ENCODE results near the gene SPATA12. TPM values are rescaled to one million over a fixed set of nuclear protein-coding genes. Genes with fewer than 3 reads are reported as not detected.

Gene SPATA12
- total and polyA plus RNA-seq, 2 experiments from 2014 or later: 0.10 to 0.65 TPM

GRCh38 chr3:57046101-57046765 lies 14.2 kb upstream of the SPATA12 start:
- Histone ChIP-seq H3K4me3 (no peak overlapping the region), H3K4me1 (ENCODE audit: insufficient read depth) (no peaks in the 10 kb centered on the region), H3K79me2 (replicated peaks; ENCODE audit: insufficient read depth) (no peaks in the 10 kb centered on the region), H3K4me2 (no peak overlapping the region), H3K27me3 (ENCODE audit: insufficient read depth) (no peaks in the 10 kb centered on the region), H3K27ac (ENCODE audit: low read depth) (no peak overlapping the region), H3K9me2 (ENCODE audit: insufficient read depth) (peaks cover 15% of the 10 kb centered on the region; the same call in 1 of the 2 replicates), H4K20me1 (replicated peaks; ENCODE audit: insufficient read depth) (no peaks in the 10 kb centered on the region), H3K36me3 (ENCODE audit: insufficient read depth) (no peaks in the 10 kb centered on the region), H3F3A (replicated peaks; ENCODE audit: low read depth) (no peaks in the 10 kb centered on the region), H2AFZ (no peak overlapping the region)
- DNase-seq (ENCODE audit: low spot score) (no peak), ATAC-seq (no peak)
- Mint-ChIP-seq H3K27me3 (ENCODE audit: insufficient read depth, low read depth, poor library complexity) (no peaks in the 10 kb centered on the region), H3K4me1 (peaks cover 12% of the 10 kb centered on the region), H3K27ac (no peak overlapping the region; the same call in 1 of the 2 replicates), H3K4me3 (no peak overlapping the region), H3K36me3 (ENCODE audit: low read depth) (no peaks in the 10 kb centered on the region), H3K9me3 (no peaks in the 10 kb centered on the region)
- TF ChIP-seq REST (IDR thresholded peaks at IDR 0.05; ENCODE audit: unreplicated experiment) (no peak), ZNF331 (CRISPR knock-in tag; IDR thresholded peaks at IDR 0.05; ENCODE audit: low read depth) (no peak), NANOG (IDR thresholded peaks at IDR 0.05; ENCODE audit: borderline replicate concordance) (no peak), EZH2 (IDR thresholded peaks at IDR 0.05; ENCODE audit: low read depth, unreplicated experiment) (no peak), ETS1 (IDR thresholded peaks at IDR 0.05) (no peak), JUNB (IDR thresholded peaks at IDR 0.05; ENCODE audit: unreplicated experiment) (no peak), CREB1 (CRISPR knock-in tag; IDR thresholded peaks at IDR 0.05; ENCODE audit: low read depth) (no peak), CTCF (conservative IDR thresholded peaks at IDR 0.05; ENCODE audit: low read depth in 2 of 2) (no peak)

Measured in GM23338 (cell line).